Fibroblast of mammary gland (primary cell): ENCODE data around the gene UBE2C.

Source experiments
- DNase-seq: peaks from one replicate; pipeline ENCODE4 v3.0.0-alpha.2; 2010; ENCODE audit warnings: low read depth
- H3K4me3 ChIP-seq: 2 replicates; pipeline ENCODE4 v1.5.1; 2011; ENCODE audit warnings: low read depth, mild to moderate bottlenecking, low read length, moderate library complexity; ENCODE audit not compliant: control insufficient read depth
- TF ChIP-seq, protein P1 (sequence below): conservative IDR thresholded peaks from 2 replicates; pipeline ENCODE4 v1.5.1; 2011; ENCODE audit warnings: low read depth, low read length, inconsistent platforms; ENCODE audit not compliant: control insufficient read depth, insufficient read depth

Gene UBE2C

GRCh38 chr20:45798935-45799642 lies 13.4 kb upstream of the UBE2C start:
- DNase-seq = peak; percentile 56
- TF ChIP-seq, protein P1, sequence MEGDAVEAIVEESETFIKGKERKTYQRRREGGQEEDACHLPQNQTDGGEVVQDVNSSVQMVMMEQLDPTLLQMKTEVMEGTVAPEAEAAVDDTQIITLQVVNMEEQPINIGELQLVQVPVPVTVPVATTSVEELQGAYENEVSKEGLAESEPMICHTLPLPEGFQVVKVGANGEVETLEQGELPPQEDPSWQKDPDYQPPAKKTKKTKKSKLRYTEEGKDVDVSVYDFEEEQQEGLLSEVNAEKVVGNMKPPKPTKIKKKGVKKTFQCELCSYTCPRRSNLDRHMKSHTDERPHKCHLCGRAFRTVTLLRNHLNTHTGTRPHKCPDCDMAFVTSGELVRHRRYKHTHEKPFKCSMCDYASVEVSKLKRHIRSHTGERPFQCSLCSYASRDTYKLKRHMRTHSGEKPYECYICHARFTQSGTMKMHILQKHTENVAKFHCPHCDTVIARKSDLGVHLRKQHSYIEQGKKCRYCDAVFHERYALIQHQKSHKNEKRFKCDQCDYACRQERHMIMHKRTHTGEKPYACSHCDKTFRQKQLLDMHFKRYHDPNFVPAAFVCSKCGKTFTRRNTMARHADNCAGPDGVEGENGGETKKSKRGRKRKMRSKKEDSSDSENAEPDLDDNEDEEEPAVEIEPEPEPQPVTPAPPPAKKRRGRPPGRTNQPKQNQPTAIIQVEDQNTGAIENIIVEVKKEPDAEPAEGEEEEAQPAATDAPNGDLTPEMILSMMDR = peak; percentile 85
- no peak overlapping the region for H3K4me3 ChIP-seq

DNA sequence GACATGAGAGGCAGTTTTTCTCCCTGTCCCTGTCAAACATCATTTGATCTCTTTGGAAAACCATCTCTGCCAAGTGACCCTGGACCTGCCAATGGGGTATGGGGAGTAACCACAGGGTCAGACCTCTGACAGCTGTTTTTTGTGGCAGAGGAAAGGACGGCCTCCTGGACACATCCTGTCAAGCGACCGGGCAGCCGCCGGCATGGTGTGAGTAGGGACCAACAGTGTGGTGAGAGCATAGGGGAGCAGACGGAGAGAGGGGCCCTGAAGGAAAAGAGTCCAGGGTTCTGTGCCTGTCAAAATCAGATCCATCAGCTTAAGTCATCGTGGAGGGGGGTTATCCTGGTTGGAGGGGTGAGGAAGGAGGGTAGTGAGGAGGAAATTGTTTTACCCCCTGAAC lies 10.6 kb upstream of the UBE2C start:
- H3K4me3 ChIP-seq = no peak overlapping the region
- TF ChIP-seq, protein P1 = no peak
- no peak for DNase-seq

DNA sequence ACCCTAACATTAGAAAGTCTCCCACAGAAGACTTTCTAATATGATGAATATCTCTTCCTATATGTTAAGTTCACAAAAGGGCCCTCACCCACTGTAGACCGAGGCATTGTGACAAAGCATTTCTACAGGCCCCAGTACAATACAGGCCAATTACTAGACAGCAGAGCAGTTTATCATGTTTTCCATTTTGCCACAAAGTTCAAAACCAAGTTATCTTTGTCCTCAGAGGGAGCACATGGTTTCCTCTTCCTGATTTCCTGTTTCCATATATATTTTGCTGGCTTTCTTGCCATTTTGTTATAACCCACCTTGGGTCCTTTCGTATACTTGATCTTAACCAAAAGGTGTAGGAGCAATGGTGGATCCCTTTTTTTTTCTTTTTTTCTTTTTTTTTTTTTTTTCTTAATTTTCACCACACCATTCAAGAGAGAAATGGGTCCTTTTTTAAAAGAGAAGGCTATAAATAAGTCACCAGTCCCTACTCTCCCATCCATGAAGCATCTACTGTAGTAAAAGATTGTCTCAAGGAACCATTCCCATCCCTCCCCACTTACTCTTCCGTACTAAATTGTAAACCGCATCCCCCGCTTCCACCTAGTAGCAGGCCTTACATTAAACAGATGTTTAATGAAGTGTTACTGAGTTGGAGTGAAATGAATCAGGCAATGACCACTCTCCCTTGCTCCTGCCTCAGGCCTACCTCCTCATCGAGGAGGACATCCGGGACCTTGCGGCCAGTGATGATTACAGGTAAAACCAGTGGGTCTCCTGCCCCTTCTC lies 2.1 kb upstream of the UBE2C start:
- H3K4me3 ChIP-seq = no peak overlapping the region
- TF ChIP-seq, protein P1 = no peak
- no peak for DNase-seq

- H3K4me3 ChIP-seq = peak overlapping the region; percentile 89
- TF ChIP-seq, protein P1 = no peak
- DNase-seq = no peak
Measured at GRCh38 chr20:45813006-45813340, 529 bp downstream of the UBE2C start.

DNA sequence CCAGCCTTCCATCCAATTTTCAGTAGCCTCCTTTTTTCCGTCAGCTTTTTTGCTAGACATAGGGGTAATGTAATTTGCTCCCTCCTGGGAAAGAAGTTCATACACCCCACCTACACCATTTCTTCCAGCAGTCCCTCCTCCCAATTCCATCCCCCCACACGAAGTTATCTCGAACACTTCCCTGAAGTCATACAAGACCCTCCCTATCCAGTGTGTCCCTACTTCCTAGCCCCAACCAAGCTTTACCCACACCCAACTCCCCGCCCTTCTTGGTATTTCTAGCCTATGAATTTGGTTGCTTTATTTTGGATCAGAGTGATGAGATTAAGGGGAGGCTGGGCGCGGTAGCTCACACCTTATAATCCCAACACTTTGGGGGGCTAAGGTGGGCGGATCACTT lies 1.0 kb downstream of the UBE2C start:
- TF ChIP-seq, protein P1 = no peak
- DNase-seq = no peak
- H3K4me3 ChIP-seq = peak overlapping the region; percentile 89

GRCh38 chr20:45814314-45814713 lies 1.9 kb downstream of the UBE2C start:
- no peak for DNase-seq
- TF ChIP-seq, protein P1 = no peak
- H3K4me3 ChIP-seq = peak overlapping the region; percentile 37
